ENCODE data around the gene PREX1.
"Not testable (repeated sequence)": the region's sequence is repeated elsewhere in the genome, so short reads cannot be mapped to it uniquely, and the experiment has no call there.

The PREX1 gene, protein sequence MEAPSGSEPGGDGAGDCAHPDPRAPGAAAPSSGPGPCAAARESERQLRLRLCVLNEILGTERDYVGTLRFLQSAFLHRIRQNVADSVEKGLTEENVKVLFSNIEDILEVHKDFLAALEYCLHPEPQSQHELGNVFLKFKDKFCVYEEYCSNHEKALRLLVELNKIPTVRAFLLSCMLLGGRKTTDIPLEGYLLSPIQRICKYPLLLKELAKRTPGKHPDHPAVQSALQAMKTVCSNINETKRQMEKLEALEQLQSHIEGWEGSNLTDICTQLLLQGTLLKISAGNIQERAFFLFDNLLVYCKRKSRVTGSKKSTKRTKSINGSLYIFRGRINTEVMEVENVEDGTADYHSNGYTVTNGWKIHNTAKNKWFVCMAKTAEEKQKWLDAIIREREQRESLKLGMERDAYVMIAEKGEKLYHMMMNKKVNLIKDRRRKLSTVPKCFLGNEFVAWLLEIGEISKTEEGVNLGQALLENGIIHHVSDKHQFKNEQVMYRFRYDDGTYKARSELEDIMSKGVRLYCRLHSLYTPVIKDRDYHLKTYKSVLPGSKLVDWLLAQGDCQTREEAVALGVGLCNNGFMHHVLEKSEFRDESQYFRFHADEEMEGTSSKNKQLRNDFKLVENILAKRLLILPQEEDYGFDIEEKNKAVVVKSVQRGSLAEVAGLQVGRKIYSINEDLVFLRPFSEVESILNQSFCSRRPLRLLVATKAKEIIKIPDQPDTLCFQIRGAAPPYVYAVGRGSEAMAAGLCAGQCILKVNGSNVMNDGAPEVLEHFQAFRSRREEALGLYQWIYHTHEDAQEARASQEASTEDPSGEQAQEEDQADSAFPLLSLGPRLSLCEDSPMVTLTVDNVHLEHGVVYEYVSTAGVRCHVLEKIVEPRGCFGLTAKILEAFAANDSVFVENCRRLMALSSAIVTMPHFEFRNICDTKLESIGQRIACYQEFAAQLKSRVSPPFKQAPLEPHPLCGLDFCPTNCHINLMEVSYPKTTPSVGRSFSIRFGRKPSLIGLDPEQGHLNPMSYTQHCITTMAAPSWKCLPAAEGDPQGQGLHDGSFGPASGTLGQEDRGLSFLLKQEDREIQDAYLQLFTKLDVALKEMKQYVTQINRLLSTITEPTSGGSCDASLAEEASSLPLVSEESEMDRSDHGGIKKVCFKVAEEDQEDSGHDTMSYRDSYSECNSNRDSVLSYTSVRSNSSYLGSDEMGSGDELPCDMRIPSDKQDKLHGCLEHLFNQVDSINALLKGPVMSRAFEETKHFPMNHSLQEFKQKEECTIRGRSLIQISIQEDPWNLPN (N-terminal part only)

DNA sequence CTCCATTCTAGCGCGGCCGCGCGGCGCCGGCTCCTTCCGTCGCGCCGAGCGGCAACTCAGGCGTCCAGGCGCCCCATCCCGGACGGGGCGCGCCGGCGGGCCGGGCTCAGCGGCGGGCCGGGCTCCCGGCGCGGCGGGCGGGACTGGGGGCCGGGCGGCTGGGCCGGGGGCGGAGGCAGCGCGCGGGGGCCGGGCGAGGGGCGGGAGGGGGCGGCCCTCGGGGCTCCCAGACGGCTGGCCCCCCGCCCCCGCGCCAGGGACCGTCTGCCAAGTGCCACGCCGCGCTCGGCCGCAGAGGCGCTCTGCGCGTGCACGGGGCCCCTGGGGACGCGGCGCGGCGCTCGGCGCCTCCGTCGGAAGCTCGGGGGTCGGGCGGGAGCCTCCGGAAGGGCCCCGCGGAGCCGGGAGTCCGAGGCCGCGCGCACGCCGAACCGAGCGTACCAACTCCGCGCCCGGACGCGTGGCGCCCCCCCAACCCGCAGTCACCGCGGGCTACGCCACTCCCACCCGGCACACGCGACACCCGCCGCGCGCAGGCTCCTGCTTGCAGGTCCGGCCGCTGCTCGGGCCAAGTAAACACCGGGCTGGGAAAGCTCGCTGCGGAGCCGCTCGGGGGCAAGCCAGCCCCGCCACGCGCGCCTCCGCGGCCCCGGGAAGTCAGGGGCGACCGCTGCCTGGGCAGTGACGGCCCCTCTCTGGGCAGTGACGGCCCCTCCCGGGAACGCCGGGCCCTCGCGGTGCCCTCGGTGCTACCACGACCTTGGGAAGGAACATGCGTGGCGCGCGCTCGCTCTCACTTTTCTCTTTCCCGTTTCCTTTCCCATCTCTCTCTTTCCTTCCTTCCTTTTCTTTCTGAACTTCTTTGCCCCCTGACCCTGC is at the start of gene PREX1:
Gene PREX1, minus strand, starts transcription at position 145 of the 879 bp plus-strand sequence. Its CDS starts 139 bp downstream, at position 6.
- peak; percentile 43 to 48 for DNase-seq (ENCODE audit: low read depth in 1 of 2, low spot score in 1 of 2)

DNA sequence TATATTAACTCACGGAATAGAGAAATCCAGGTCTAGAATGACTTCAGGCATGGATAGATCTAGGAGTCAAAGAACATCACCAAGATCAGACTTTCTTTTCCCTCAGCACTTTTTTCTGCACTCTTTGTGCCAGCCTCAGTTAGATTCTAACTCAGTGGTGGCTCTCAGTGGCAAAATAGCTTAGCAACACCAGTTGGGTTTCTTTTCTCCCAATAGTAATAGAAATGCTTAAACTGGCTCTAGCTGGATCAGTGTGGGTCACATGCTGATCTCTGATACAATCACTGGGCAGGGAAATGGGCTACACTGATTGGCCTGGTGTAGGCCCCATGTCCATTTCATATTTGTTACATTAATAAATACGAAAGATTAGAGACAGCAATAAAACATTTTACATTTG is 49.5 kb upstream of the PREX1 start:
- DNase-seq (ENCODE audit: low read depth in 1 of 2, low spot score in 1 of 2): no peak

DNA sequence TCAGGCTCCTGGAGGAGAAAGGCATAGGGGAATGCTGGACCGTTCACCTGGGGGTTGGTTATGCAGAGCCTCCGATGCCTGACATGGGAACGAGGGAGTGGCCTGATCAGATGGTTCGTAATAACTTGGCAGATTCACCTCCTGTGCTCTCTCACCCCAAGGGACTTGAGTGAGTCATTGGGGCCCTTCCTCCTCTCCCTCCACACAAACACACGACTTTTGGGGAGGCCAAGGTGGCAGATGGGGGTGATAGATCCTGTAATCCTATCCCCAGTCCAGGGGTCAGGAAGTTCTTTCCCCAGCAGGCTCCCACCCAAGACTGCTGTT is 48.1 kb upstream of the PREX1 start:
- DNase-seq (ENCODE audit: low read depth in 1 of 2, low spot score in 1 of 2): no peak

DNA sequence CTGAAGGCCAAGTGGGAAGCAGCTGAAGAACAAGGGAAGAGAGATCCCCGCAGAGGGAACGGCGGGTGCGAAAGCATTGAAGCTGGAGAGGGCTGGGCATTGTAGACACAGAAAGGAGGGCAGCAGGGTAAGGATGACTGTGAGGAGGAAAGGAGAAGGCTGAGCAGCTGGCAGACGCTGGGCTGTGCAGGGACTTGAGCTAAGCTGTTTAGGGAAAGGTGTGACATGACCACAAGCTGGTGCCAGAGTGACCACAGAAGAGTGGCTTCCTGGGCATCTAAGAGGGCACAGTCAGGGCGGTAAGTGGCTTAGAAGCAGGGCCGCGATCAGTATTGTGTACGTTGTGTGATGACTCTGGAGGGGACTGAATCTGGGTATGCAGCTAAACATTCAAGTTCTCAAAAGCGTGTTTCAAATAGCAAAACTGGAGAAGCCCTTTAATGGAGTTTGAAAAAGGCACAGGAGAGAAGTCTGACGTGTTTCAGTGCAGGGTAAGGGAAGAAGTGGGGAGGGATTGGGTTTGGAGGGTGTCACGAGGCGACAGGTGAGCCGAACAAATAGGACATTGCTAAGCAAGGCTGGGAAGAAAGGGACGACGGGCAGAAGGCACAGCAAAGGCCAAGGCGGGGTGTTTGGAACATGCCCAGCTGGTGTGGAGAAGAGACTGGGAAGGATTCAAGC is 47.6 kb upstream of the PREX1 start:
- no peak for DNase-seq (ENCODE audit: low read depth in 1 of 2, low spot score in 1 of 2)

DNA sequence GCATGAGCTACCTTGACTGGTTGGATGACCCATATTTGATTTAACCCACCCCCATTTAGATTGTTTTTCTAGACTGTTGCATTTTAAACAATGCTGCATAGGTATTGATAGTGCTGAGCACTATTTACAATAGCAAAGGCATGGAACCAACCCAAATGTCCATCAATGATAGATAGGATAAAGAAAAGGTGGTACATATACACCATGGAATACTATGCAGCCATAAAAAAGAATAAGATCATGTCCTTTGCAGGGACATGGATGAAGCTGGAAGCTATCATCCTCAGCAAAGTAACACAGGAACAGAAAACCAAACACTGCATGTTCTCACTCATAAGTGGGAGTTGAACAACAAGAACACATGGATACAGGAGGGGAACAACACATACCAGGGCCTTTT is 41.6 kb upstream of the PREX1 start:
- not testable (repeated sequence) for DNase-seq (ENCODE audit: low read depth in 1 of 2, low spot score in 1 of 2)

DNA sequence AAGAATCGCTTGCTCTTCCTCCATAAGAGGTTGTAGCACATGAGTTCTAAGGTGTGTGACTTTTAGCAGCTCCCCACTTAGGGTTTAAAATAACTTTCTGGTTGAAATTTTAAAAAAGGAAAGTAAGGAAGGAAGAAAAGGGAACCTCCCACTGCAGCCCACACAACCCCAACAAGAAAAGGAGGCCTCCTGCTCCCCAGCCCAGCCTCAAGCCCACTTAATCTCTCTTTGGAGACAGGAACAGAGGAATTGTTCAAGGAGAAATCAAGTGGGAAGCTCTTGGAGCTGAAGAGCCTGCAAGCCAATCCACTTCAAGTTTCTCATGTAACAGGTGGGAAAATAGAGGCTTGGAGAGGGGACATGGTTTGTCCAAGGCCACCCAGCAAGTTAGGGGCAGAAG is 39.1 kb upstream of the PREX1 start:
- no peak for DNase-seq (ENCODE audit: low read depth in 1 of 2, low spot score in 1 of 2)

DNA sequence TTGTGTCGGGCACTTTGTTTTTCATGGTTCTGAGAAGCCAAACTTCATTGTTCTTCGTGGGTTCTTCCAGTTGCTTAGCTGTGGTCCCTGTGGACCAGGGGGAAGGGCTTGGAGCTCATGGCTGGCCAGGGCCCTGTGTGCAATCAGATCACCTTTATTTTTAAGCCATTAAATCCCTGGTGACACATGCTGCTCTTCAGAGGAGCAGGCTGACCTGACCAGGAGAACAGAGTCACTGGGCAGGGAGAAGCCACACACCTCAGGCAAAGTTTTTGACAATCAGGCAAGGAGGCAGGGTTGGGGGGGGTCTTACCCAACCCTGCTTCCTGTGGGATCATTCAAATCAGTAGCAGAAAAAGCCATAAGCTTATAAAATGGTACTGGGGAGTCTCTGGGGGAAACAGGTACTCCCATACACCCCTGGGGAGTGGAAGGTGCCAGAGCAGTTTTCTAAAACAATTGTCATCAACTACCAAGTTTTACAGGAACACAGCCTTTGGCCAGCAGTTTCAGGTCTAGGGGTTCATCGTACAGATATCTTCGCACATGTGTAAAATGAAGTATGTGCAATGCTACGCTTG is 37.0 kb upstream of the PREX1 start:
- DNase-seq (ENCODE audit: low read depth in 1 of 2, low spot score in 1 of 2): no peak

DNA sequence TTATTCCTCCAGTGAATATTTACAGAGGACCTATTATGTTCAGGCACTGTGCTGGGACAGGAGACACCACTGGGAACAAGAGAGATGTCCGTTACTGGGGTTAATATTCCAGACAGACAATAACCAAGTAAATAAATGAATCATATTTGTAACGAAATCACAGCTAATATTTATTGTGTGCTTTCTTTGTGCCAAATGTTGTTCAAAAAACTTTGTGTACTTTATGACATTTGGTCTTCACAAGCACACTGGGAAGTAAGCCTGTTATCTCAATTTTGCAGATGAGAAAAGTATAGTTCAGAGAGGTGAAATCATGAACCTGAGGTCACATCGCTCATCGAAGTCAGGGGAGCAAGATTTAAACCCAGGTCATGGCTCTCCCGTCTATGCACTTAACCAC is 36.5 kb upstream of the PREX1 start:
- no peak for DNase-seq (ENCODE audit: low read depth in 1 of 2, low spot score in 1 of 2)

DNA sequence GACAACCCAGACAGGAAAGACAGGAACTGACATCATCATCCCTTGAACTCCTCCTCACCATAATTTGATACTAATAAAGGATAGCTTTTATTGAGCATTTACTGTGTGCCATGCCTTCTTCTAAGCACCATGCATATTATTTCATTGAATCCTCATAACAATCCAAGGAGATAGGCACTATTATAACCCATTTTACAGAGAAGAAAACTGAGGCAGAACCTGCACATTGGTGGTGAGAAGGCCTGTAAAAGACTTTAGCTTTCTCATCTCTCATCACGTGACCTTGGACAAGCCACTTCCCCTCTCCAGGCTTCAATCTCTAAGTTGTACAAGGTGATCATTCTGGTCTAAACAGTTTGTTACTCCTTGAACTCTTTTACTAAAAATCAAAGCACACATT is 34.5 kb upstream of the PREX1 start:
- no peak for DNase-seq (ENCODE audit: low read depth in 1 of 2, low spot score in 1 of 2)

DNA sequence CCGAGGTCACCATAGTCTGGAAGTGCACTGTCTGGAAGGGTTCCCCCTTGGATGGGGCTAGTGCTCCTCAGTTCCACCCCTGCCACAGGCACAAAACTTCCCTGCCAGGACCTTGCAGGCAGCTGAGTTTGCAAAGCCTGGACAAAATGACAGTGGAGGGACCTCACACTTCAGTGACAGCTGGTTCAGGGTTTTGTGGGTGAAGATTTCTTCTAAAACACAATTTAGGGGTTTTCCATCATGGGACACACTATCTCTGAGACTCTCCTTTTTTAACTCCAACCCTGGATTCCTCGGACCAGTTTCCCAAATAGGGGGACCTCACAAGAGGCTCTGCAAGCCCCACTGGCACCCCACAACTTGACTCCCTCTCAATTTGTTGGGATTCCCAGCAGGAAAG is 33.6 kb upstream of the PREX1 start:
- DNase-seq (ENCODE audit: low read depth in 1 of 2, low spot score in 1 of 2): no peak

DNA sequence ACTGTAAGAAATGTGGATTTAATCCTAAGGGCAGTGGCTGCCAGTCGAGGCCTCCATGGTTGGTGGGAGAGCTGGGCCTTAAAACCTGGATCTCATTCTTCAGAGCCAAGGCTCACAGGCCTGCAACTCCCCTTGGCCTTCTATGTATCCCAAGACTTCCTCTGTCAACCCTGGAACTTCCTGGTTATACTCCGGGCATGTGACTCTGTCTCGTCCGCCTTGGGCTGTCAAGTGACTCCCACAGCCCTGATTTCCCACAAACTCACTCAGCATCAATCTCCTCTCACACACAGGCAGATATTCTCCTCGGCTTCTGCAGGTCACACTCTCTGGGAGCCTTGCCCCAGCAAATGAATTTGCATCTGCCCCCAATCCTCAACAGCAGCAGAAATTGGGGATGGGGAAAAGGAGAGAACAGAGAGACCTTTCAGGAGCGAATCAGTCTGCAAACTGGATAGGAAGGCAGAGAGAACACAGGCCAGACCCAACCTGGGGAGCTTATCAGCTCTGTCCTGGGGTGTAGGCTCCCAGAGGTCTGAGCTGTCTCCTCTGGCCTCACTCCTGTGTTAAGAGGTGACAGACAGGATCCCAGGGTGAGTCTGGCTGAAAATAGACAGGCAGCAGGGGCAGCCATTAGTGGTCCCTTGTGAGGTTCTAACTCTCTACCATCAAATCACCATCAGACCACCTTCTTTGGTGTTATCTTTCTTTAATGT is 30.4 kb upstream of the PREX1 start:
- DNase-seq (ENCODE audit: low read depth in 1 of 2, low spot score in 1 of 2): no peak

DNA sequence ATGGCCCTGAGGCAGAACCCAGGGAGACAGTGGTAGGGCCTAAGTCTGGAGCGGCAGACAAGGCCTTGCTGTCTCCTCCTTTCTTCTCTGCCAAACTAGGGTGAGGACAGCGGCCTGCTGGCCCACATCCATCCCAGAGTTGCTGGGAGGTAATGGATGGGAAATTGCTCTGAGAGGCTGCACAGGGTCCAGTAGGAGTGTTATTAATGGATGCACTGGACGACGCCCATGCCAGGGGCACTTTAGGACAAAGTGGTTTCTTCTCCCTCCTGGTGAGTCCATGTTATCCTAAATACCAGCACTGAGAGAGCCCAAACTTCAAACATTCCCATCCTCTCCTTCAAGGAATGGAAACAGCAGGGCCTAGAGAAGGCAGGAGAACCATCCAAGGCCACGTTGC is 28.3 kb upstream of the PREX1 start:
- DNase-seq (ENCODE audit: low read depth in 1 of 2, low spot score in 1 of 2): no peak

DNA sequence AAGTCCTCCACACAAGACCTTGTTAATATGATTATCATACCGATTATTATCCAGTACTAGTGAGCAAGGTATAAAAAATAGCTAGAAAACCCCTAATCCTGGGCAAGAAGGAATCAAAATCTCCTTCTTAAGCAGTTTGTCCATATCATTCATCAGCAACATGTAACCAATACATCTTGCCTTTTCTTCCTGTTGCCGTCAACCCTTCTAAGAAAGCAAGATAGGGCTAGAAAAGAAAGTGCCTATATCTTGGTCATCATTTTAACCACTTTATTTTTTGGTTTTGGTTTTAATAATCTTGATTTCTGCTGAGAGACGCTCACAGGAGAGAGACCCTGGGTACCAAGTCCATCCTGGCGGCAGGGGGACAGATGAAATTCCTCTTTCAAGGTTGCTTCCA is 27.2 kb upstream of the PREX1 start:
- DNase-seq (ENCODE audit: low read depth in 1 of 2, low spot score in 1 of 2): no peak

DNA sequence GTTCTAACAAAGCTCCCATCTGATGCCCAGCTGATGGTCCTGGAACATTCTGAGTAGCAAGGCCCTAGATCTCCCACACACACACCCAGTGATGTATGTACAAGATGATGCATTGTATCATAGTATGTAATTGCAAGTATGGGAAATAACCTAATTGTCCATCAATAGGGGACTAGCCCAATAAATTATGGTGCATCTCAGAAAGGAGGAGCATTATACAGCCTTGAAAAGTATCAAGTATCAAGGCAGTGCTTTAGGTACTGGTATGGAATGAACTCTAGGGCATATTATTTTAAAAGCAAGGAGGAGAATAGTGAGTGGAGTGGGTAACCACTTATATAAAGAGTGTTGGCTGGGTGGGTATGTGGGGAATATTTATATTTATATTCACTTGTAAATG is 24.8 kb upstream of the PREX1 start:
- no peak for DNase-seq (ENCODE audit: low read depth in 1 of 2, low spot score in 1 of 2)

DNA sequence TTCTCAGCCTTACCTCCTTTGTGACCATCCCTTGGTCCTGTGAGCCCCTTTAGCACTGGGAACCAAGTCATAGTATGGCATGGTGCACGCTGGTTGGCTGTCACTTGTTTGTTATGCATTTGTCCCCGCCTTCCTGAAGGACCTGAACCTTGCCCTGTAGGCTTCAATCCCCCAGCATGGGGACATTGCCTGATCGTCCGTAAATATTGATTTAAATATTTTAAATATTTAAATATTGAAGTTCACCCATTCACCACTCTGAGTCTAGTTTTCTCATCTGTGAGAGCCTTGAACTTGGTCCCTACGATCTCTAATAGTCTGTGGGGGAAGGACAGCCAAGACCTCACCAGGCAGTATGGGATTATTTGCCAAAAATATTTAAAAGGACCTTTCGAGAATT is 23.8 kb upstream of the PREX1 start:
- no peak for DNase-seq (ENCODE audit: low read depth in 1 of 2, low spot score in 1 of 2)

DNA sequence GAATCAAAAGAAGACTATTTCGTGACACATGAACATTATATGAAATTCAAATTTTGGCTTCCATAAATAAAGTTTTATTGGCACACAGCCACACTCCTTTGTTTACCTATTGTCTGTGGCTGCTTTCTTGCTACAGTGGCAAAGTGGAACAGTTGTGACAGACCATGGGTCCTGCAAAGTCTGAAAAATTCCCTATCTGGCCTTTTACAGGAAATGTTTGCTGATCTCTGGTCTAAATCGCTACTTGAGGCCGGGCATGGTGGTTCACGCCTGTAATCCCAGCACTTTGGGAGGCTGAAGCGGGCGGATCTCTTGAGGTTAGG is 23.1 kb upstream of the PREX1 start:
- no peak for DNase-seq (ENCODE audit: low read depth in 1 of 2, low spot score in 1 of 2)

DNA sequence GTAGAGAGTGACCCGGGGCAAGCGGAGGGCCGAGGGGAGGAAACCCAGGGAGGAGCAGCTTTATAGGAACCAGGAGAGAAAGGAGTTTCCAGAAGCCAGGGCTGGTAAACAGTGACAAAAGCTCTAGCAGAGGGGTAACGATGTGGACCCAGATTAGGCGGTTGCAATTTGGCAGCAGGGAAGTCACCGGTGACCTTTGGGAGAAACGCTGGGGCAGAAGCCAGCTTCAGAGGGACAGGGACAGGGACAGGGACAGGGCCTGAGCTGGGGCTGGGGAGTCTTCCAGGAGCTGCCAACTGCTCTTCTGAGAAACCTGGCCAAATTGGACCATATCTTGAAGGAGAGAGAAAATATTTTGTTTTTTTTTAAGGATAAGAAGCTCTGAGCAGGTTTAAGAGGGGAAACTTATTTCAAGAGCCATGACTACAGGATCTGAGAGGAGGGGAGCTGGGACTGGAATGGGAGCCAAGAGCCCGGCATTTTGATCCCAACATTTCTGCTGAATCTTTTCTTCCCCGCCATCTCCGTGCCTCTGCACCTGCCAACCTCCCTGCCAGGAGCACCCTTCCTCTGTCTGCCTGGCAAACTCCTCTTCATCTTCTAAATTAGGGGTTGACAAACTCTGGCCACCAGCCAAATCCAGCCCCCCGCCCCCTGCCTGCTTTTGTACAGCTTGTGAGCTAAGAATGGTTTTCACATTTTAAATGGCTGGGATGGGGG is 22.6 kb upstream of the PREX1 start:
- DNase-seq (ENCODE audit: low read depth in 1 of 2, low spot score in 1 of 2): no peak

DNA sequence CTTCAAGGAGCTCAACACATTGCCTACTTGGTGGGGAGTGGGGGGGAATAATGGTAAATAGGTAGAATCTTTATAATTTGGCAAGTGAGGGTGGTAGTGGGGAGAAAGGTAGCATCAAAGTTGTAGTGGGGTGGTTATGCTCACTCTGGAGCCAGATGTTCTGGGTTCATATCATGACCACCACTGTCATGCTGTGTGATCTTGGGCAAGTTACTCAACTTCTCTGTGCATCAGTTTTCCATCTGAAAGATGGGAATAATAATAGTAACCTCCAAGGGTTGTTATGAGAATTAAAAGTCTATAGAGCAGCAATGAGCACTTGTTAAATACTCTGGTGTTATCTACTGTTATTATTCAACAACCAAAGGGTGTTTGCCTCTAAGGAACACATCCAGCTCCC is 22.0 kb upstream of the PREX1 start:
- DNase-seq (ENCODE audit: low read depth in 1 of 2, low spot score in 1 of 2): no peak

DNA sequence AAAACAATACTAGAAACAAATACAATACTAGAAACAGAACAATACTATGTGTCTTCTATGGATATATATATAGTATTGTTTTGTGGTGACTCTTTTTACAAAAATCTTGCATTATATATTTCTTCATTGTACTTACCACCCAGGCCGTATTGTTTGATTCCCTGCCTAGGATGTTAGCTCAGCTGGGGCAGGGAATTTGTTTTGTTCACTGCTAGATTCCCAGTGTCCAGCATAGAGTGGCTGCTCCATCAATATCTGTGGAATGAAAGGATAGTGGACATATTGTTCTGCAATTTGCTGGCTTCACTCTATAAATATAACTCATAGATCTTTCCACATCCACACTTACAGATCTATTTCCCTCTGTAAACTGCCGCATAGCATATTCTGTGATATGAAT is 21.5 kb upstream of the PREX1 start:
- DNase-seq (ENCODE audit: low read depth in 1 of 2, low spot score in 1 of 2): no peak
